OCI-LY7 (cell line): ENCODE measurements around the gene TFB1M. TPM values are rescaled to one million over a fixed set of nuclear protein-coding genes. Genes with fewer than 3 reads are reported as not detected.
"Not testable (repeated sequence)": the region's sequence is repeated elsewhere in the genome, so short reads cannot be mapped to it uniquely, and the experiment has no call there.

Source experiments
- BruUV-seq: library from RNA; stranded (reverse); fragments of 400-500 nt; replicated peaks from 2 replicates; lab custom pipeline; 2021; lab: Mats Ljungman, UMichigan
- CTCF ChIA-PET: fragments of 300-600 bp; sonication (Branson Sonifier 250); formaldehyde crosslinking; loops from one replicate; lab custom pipeline; 2022; ENCODE audit warnings: antibody characterized with exemption; ENCODE audit not compliant: unreplicated experiment; lab: Charles Lee
- POLR2A ChIA-PET: fragments of 300-600 bp; sonication (Branson Sonifier 250); formaldehyde crosslinking; loops from one replicate; lab custom pipeline; 2022; ENCODE audit warnings: antibody characterized with exemption; lab: Charles Lee
- DNase-seq: peaks from one replicate; pipeline ENCODE4 v3.0.0-alpha.2; 2015; ENCODE audit warnings: low spot score
- H2AFZ ChIP-seq: fragments of 200-600 bp; sonication (generic), shearing (Covaris generic); 2 replicates; pipeline ENCODE4 v1.6.1; 2014; ENCODE audit warnings: mild to moderate bottlenecking, antibody characterized with exemption, low read length, moderate library complexity
- H3K27ac ChIP-seq: fragments of 200-600 bp; sonication (generic); 2 replicates; pipeline ENCODE4 v1.5.1; 2014; ENCODE audit warnings: mixed run types, low read depth, mild to moderate bottlenecking, moderate library complexity, low read length, inconsistent platforms; ENCODE audit not compliant: poor library complexity, severe bottlenecking
- H3K36me3 ChIP-seq: fragments of 200-600 bp; sonication (generic); 2 replicates; pipeline ENCODE4 v1.6.1; 2014; ENCODE audit warnings: mild to moderate bottlenecking, antibody characterized with exemption, low read length, moderate library complexity, mixed read lengths; ENCODE audit not compliant: insufficient read depth
- H3K4me1 ChIP-seq: fragments of 200-600 bp; sonication (generic); 2 replicates; pipeline ENCODE4 v1.5.1; 2014; ENCODE audit warnings: mild to moderate bottlenecking, low read length; ENCODE audit not compliant: insufficient read depth, poor library complexity, severe bottlenecking
- H3K4me2 ChIP-seq: fragments of 200-600 bp; sonication (generic); 2 replicates; pipeline ENCODE4 v1.6.1; 2014; ENCODE audit warnings: mild to moderate bottlenecking, low read length
- H3K4me3 ChIP-seq: fragments of 200-600 bp; sonication (generic); 2 replicates; pipeline ENCODE4 v1.5.1; 2014; ENCODE audit warnings: mild to moderate bottlenecking, low read depth, low read length; ENCODE audit not compliant: poor library complexity, severe bottlenecking
- H3K79me2 ChIP-seq: fragments of 200-600 bp; sonication (generic); 2 replicates; pipeline ENCODE4 v1.6.1; 2016; ENCODE audit warnings: low read depth, mild to moderate bottlenecking, low read length, moderate library complexity, mixed read lengths; ENCODE audit not compliant: insufficient read depth
- H3K9me2 ChIP-seq: fragments of 200-600 bp; sonication (generic); 2 replicates; pipeline ENCODE4 v1.6.1; 2016; ENCODE audit warnings: mild to moderate bottlenecking, low read length, mixed read lengths; ENCODE audit not compliant: insufficient read depth
- H3K9me3 ChIP-seq: fragments of 200-600 bp; sonication (generic); 2 replicates; pipeline ENCODE4 v1.6.1; 2014; ENCODE audit warnings: mild to moderate bottlenecking, mixed run types, low read length, mixed read lengths
- H4K20me1 ChIP-seq: fragments of 200-600 bp; sonication (generic); 2 replicates; pipeline ENCODE4 v1.6.1; 2014; ENCODE audit warnings: mild to moderate bottlenecking, antibody characterized with exemption, low read length, moderate library complexity, mixed read lengths; ENCODE audit not compliant: insufficient read depth
- EZH2phosphoT487 ChIP-seq: fragments of 200-600 bp; sonication (generic); IDR thresholded peaks from 2 replicates; pipeline ENCODE4 v1.6.1; 2018; ENCODE audit warnings: low read depth, borderline replicate concordance, mild to moderate bottlenecking, mixed run types, antibody characterized with exemption, low read length, moderate library complexity, mixed read lengths
- intact Hi-C: fragments of 100-400 bp; cut with micrococcal nuclease; formaldehyde crosslinking; loops from one replicate; pipeline ENCODE4 v1.10.0; 2022; ENCODE audit not compliant: unreplicated experiment
- total RNA-seq, 2 experiments: library from RNA; depleted of rRNA in 1 of 2; stranded (reverse); fragments of >200 nt in 1 of 2; shearing (Covaris generic) in 1 of 2; gene quantifications; 2 replicates each; pipeline ENCODE4 v1.2.3, GENCODE V29; 2014 to 2022
- TF ChIP-seq, protein P1 (sequence below): fragments of 200-600 bp; sonication (generic); conservative IDR thresholded peaks from 2 replicates; pipeline ENCODE4 v1.5.1; 2014; ENCODE audit warnings: mild to moderate bottlenecking, antibody characterized with exemption, low read length, moderate library complexity, mixed read lengths

The TFB1M gene
- total RNA-seq, 2 experiments from 2014 or later = 34.8 to 62.8 TPM

DNA sequence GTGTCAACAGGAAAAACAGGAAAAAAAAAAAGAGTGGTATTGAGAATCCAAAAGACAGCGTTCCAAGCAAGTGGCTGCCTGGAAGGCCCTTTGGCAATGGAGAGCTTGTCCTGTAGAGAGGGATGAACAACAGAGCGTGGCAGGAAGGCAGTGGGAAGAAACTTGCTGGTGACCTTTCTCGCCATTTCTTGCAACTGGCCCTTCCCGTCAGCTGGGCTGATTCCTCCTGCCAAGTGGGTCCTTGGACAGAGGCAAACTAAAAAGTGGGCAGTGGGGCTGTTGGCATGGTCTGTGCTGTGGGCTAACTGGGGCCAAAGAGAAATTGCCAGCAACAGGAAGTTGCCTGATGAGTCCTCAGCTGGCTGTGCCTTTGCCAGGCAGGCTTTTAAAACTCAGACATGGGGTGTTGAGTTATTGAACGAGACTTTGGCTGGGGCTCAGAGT is 94.4 kb downstream of the TFB1M start:
- no peak overlapping the region for H3K4me3 ChIP-seq
- H3K4me1 ChIP-seq = no peaks in the 10 kb centered on the region
- no peaks in the 10 kb centered on the region for H3K79me2 ChIP-seq
- H3K9me3 ChIP-seq = no peaks in the 10 kb centered on the region
- no peak overlapping the region for H3K4me2 ChIP-seq
- CTCF ChIA-PET = no interaction called here
- no peak overlapping the region for H3K27ac ChIP-seq
- no peaks in the 10 kb centered on the region for H3K36me3 ChIP-seq
- no peaks in the 10 kb centered on the region for H4K20me1 ChIP-seq
- DNase-seq = no peak
- H3K9me2 ChIP-seq = no peaks in the 10 kb centered on the region
- no peak overlapping the region for H2AFZ ChIP-seq
- POLR2A ChIA-PET = no interaction called here
- no TSS peak for BruUV-seq
- intact Hi-C loops = no loop called here
- no peak for TF ChIP-seq EZH2phosphoT487
- TF ChIP-seq, protein P1, sequence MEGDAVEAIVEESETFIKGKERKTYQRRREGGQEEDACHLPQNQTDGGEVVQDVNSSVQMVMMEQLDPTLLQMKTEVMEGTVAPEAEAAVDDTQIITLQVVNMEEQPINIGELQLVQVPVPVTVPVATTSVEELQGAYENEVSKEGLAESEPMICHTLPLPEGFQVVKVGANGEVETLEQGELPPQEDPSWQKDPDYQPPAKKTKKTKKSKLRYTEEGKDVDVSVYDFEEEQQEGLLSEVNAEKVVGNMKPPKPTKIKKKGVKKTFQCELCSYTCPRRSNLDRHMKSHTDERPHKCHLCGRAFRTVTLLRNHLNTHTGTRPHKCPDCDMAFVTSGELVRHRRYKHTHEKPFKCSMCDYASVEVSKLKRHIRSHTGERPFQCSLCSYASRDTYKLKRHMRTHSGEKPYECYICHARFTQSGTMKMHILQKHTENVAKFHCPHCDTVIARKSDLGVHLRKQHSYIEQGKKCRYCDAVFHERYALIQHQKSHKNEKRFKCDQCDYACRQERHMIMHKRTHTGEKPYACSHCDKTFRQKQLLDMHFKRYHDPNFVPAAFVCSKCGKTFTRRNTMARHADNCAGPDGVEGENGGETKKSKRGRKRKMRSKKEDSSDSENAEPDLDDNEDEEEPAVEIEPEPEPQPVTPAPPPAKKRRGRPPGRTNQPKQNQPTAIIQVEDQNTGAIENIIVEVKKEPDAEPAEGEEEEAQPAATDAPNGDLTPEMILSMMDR = no peak

DNA sequence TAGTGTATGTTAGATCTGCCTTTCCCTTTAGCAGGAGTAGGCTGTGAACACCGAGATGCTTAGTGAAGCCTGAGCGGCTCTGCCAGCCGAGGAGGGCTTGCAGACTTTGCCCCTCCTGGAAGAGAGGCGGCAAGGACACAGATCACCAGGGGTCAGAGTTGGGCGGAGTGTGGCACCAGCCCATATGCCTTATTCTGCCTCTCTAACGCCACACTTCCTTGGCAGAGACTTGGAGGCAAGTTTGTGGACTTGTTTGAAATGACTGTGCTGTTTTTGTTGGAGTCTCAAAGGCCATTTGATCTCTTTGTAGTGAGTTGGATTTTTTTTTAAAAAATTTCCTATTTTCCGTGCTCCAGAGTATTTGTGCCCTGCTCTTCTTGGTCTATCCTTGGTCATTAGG is 95.0 kb downstream of the TFB1M start:
- Histone ChIP-seq H3K79me2 (no peaks in the 10 kb centered on the region), H3K9me2 (no peaks in the 10 kb centered on the region), H3K9me3 (no peaks in the 10 kb centered on the region), H3K36me3 (no peaks in the 10 kb centered on the region), H3K4me2 (no peak overlapping the region), H3K4me3 (no peak overlapping the region), H3K4me1 (no peaks in the 10 kb centered on the region), H4K20me1 (no peaks in the 10 kb centered on the region), H3K27ac (no peak overlapping the region), H2AFZ (no peak overlapping the region)
- ChIA-PET POLR2A (no interaction called here), CTCF (no interaction called here)
- BruUV-seq = no TSS peak
- intact Hi-C loops = no loop called here
- DNase-seq = no peak
- TF ChIP-seq, protein P1 = no peak
- no peak for TF ChIP-seq EZH2phosphoT487

DNA sequence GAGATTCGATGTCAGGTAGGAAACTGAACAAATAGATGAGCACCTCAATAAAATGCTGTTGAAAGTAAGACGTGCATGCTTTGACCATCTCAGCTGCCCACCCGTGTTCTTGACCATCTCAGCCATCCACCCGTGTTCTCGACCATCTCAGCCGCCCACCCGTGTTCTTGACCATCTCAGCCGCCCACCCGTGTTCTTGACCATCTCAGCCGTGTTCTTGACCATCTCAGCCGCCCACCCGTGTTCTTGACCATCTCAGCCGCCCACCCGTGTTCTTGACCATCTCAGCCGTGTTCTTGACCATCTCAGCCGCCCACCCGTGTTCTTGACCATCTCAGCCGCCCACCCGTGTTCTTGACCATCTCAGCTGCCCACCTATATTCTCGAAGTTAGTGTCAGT is 95.6 kb downstream of the TFB1M start:
- BruUV-seq, H3K4me1 ChIP-seq, H3K36me3 ChIP-seq, CTCF ChIA-PET, H3K9me2 ChIP-seq, H3K79me2 ChIP-seq, DNase-seq, POLR2A ChIA-PET, H2AFZ ChIP-seq, H3K9me3 ChIP-seq, H3K4me3 ChIP-seq, H3K27ac ChIP-seq, intact Hi-C loops, H4K20me1 ChIP-seq, H3K4me2 ChIP-seq: not testable (repeated sequence)
